Measurements from ENCODE around the gene CEBPA. TPM values are rescaled to one million over a fixed set of nuclear protein-coding genes. Genes with fewer than 3 reads are reported as not detected.
A peak's percentile ranks its signal among the peaks of the same experiment; 100 is the strongest.

Gene CEBPA
- total RNA-seq, 1 donor from 2014 or later, result 10.8 TPM

GRCh38 chr19:33275559-33275932 lies 26.8 kb downstream of the CEBPA start:
- no peaks in the 10 kb centered on the region for H3K36me3 ChIP-seq (ENCODE audit: control insufficient read depth, insufficient read depth, low read length)
- H3K27me3 ChIP-seq (ENCODE audit: control insufficient read depth, insufficient read depth, low read length), result no peaks in the 10 kb centered on the region
- no peak for FAIRE-seq
- no peak overlapping the region for H3K4me3 ChIP-seq (ENCODE audit: low read depth, low read length)
- DNase-seq (ENCODE audit: low read depth), result no peak
- no peak for TF ChIP-seq CTCF (IDR thresholded peaks at IDR 0.05; ENCODE audit: insufficient read depth, low read length, severe bottlenecking)

- FAIRE-seq (no peak), DNase-seq (ENCODE audit: low read depth) (no peak)
- no peaks in the 10 kb centered on the region for H3K27me3 ChIP-seq (ENCODE audit: control insufficient read depth, insufficient read depth, low read length)
- no peak for TF ChIP-seq CTCF (IDR thresholded peaks at IDR 0.05; ENCODE audit: insufficient read depth, low read length, severe bottlenecking)
- no peak overlapping the region for H3K4me3 ChIP-seq (ENCODE audit: low read depth, low read length)
- no peaks in the 10 kb centered on the region for H3K36me3 ChIP-seq (ENCODE audit: control insufficient read depth, insufficient read depth, low read length)
Observed at GRCh38 chr19:33274663-33275558, 27.4 kb downstream of the CEBPA start.

DNA sequence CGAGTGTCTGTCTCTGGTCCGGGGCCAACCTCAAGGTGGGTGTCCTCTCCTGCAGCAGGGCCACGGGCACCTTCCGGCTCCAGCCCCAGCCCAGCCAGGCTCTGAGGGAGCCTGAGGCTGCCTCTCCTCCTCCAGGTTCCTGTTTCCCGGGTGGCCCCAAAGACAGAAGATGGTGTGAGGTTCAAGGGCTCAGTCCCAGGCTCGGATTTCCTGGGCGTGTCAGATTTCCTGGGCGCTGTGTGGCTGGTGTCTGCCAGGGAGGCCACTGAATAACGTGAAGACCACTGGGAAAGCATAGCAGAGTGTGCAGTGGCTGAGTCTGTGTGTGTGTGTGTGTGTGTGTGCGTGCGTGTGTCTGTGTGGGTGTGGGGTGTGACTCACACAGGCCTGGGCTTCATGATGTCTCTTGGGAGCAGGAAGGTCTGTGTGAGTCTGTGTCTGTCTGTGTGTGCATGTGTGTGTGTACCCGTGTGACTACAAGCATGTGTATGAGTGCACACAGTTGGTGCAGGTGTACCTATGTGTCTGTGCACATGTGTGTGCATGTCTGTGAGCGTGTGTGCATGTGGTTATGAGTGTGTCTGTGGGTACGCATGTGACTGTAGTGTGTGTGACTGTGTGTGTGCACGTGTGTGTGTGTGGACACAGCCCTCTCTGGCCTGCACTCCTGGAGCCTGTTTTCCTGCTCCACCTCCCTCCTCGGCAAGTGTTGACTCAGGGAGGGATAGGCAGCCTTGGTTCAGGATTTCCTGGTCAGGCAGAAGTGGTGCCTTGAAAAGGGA lies 28.3 kb downstream of the CEBPA start:
- Histone ChIP-seq H3K36me3 (ENCODE audit: control insufficient read depth, insufficient read depth, low read length) (no peaks in the 10 kb centered on the region), H3K27me3 (ENCODE audit: control insufficient read depth, insufficient read depth, low read length) (no peaks in the 10 kb centered on the region), H3K4me3 (ENCODE audit: low read depth, low read length) (no peak overlapping the region)
- peak; percentile 79 for DNase-seq (ENCODE audit: low read depth)
- no peak for TF ChIP-seq CTCF (IDR thresholded peaks at IDR 0.05; ENCODE audit: insufficient read depth, low read length, severe bottlenecking)
- FAIRE-seq, result peak; percentile 99

- FAIRE-seq, result no peak
- Histone ChIP-seq H3K27me3 (ENCODE audit: control insufficient read depth, insufficient read depth, low read length) (no peaks in the 10 kb centered on the region), H3K36me3 (ENCODE audit: control insufficient read depth, insufficient read depth, low read length) (no peaks in the 10 kb centered on the region), H3K4me3 (ENCODE audit: low read depth, low read length) (no peak overlapping the region)
- peak; percentile 45 for DNase-seq (ENCODE audit: low read depth)
- no peak for TF ChIP-seq CTCF (IDR thresholded peaks at IDR 0.05; ENCODE audit: insufficient read depth, low read length, severe bottlenecking)
Observed at GRCh38 chr19:33273065-33273736, 29.1 kb downstream of the CEBPA start.

- Histone ChIP-seq H3K4me3 (ENCODE audit: low read depth, low read length) (no peak overlapping the region), H3K36me3 (ENCODE audit: control insufficient read depth, insufficient read depth, low read length) (no peaks in the 10 kb centered on the region), H3K27me3 (ENCODE audit: control insufficient read depth, insufficient read depth, low read length) (no peaks in the 10 kb centered on the region)
- FAIRE-seq (no peak), DNase-seq (ENCODE audit: low read depth) (no peak)
- no peak for TF ChIP-seq CTCF (IDR thresholded peaks at IDR 0.05; ENCODE audit: insufficient read depth, low read length, severe bottlenecking)
Observed at GRCh38 chr19:33271246-33272021, 30.9 kb downstream of the CEBPA start.
